Muscle layer of colon (tissue), 2 donors: ENCODE results near the gene OTOP2.

ENCODE experiments used
- H3K27ac ChIP-seq: one replicate; pipeline ENCODE4 v1.7.0; 2013; ENCODE audit warnings: low read depth, mild to moderate bottlenecking, low read length, moderate library complexity
- H3K27me3 ChIP-seq, 2 donors: one replicate each; pipeline ENCODE4 v1.7.0; 2013; ENCODE audit warnings: low read length in 2 of 2, mild to moderate bottlenecking in 2 of 2; ENCODE audit not compliant: insufficient read depth in 2 of 2, control insufficient read depth in 1 of 2
- H3K36me3 ChIP-seq: one replicate; pipeline ENCODE4 v1.7.0; 2013; ENCODE audit warnings: mild to moderate bottlenecking, low read length; ENCODE audit not compliant: insufficient read depth
- H3K4me1 ChIP-seq: one replicate; pipeline ENCODE4 v1.7.0; 2013; ENCODE audit warnings: mild to moderate bottlenecking, low read length; ENCODE audit not compliant: insufficient read depth
- H3K4me3 ChIP-seq, 2 donors: one replicate each; pipeline ENCODE4 v1.7.0; 2013; ENCODE audit warnings: low read length in 2 of 2, low read depth in 1 of 2, mild to moderate bottlenecking in 1 of 2, moderate library complexity in 1 of 2
- H3K9ac ChIP-seq: one replicate; pipeline ENCODE4 v1.7.0; 2013; ENCODE audit warnings: low read length
- H3K9me3 ChIP-seq: one replicate; pipeline ENCODE4 v1.7.0; 2013; ENCODE audit warnings: mild to moderate bottlenecking, low read length
- donor health status: abdominal sarcoma.
- donor health status: Adenocarcinoma of cecum.

Gene OTOP2

DNA sequence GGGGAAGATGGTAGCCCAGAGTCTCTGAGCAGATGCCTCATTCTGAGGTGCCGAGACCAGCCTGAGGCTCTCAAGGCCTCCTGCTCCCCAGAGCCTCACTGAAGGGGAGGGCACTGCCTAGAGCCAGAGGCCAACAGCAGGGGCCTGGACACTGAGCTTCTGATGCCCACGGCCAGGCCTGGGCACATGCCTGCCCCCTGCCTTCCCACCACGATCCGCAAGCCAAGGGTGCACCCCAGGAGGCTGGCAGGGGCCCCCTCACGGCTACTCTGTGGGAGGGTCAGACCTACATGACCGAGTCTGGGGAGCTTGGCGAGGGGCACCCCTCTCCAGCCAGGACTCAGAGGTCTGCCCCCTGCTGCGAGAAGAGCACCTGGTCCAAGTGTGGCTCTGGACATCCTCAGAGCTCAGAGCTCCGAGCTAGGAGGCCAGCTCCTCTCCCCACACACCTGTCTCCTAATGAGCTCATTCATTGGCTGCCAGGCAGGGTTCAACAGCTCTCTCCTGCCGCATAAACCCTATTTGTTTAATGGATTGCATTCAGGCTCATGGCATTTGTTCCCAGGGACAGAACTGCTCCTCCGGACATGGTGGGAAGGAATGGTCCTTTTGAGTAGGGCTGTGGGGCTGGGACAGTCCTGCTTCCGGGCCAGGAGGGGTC is 25.5 kb downstream of the OTOP2 start:
- Histone ChIP-seq H3K36me3 (no peaks in the 10 kb centered on the region), H3K9ac (no peak overlapping the region), H3K4me3 (no peak overlapping the region), H3K4me1 (no peaks in the 10 kb centered on the region), H3K9me3 (no peaks in the 10 kb centered on the region), H3K27me3 (peaks cover 0 to 21% of the 10 kb centered on the region in 2 donors), H3K27ac (no peak overlapping the region)

DNA sequence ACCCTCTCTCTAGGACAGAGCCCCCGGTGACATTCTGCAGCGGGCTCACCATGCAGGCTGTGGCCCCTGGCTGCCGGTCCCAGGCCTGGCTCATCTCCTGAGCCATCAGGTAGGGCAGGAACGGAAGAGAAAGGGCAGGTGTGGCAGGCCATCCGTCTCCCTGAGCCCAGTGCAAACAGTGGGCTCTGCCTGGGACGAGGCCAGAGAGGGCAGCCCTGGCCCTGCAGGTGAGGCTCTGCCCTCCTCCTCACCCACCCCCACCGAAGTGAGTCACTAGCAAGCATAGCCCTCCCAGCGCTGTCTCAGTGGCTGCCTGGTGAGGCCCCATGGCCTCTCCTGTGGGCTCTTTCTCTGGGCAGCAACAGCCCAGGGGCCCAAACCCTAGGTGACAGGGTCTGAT is 26.1 kb downstream of the OTOP2 start:
- Histone ChIP-seq H3K9me3 (no peaks in the 10 kb centered on the region), H3K27ac (no peak overlapping the region), H3K27me3 (peaks cover 0 to 21% of the 10 kb centered on the region in 2 donors), H3K9ac (no peak overlapping the region), H3K36me3 (no peaks in the 10 kb centered on the region), H3K4me3 (no peak overlapping the region), H3K4me1 (no peaks in the 10 kb centered on the region)

DNA sequence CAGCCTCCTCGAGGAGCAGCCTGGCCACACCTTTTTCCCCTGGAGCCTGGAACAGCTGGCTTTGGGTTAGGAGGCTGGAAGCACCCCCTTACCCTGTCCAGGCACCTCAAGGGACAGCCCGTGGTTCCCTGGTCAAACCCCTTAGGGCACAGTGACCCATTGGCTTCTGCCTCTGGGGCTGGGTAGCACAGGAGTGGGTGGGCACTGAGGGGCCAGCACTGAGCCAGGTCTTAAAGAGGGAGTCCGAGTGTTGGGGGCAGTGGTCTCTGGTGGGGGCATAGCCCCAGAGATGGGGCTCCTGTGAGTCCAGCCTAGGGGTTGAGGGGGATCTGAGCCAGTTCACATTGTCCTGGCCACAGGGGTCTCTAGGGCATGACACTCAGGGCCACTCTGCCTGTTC is 27.0 kb downstream of the OTOP2 start:
- Histone ChIP-seq H3K27ac (no peak overlapping the region), H3K4me1 (no peaks in the 10 kb centered on the region), H3K27me3 (peaks cover 0 to 21% of the 10 kb centered on the region in 2 donors), H3K9me3 (no peaks in the 10 kb centered on the region), H3K36me3 (no peaks in the 10 kb centered on the region), H3K9ac (no peak overlapping the region), H3K4me3 (no peak overlapping the region)

DNA sequence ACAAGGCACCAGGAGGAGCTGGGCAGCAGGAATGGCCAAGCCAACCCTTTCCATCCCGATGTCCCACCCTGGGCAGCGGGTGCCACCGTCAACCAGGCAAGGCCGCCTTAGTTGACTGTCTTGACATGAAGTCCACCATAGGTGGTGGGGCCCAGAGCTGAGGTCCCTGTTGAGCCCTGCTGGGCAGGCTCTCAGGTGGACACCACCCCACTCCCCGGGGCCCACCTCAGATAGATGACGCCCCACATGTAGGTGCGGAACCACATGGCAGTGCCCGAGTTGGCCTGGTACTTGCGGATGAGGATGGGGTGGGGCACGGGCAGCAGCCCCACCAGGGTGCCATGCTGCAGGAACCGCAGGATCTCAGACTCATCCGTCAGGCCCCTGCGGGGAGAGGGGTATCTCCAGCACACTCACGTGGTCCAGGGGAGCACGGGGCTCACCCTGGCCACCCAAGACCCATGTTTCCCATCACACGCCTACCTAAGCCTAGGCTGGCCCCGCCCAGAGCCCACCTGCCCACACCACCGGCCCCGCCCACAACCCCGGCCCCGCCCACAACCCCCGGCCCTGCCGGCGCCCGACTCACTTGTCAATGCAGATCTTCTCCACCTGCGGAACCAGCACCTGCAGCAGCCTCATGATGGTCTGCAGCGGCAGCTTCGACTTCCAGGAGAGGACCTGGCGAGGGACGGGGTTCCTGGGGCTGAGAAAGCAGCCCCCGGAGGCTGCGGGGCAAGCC is 27.8 kb downstream of the OTOP2 start:
- Histone ChIP-seq H3K4me1 (no peaks in the 10 kb centered on the region), H3K27me3 (peaks cover 0 to 21% of the 10 kb centered on the region in 2 donors), H3K4me3 (no peak overlapping the region), H3K9ac (no peak overlapping the region), H3K27ac (no peak overlapping the region), H3K9me3 (no peaks in the 10 kb centered on the region), H3K36me3 (no peaks in the 10 kb centered on the region)

DNA sequence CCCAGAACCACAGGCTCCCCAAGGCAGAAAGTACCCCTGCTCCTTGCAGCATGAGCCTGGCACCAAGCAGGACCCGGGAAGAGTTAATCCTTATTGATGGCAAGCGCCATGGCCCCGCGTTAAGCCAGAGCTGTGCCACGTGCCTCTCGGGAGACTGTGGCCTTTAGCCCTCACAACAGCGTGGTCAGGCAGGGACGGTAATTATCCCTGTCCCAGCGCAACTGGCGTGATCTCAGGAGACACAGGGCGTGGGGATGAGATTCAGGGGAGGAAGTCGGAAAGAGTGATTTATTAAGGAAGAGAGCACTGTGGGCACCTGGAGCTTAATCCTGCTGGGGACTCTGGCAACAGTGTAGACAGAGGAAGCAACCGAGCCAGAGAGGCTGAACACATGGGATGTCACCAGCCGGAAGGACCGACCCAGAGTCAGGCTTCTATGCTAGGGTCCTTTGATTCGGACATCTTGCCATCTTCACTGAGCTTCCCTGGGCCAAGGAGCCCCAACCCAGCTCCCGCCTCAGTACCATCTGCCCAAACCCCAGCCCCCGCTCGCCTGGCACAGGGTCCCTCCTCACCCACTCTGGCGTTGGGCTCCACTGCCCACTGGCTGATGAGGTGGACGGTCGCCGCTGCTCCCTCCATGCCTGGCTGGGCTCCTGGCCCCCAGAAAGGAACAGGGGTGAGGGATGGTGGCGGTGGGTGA is 28.5 kb downstream of the OTOP2 start:
- H3K4me3 ChIP-seq = no peak overlapping the region
- no peaks in the 10 kb centered on the region for H3K36me3 ChIP-seq
- H3K27ac ChIP-seq = no peak overlapping the region

DNA sequence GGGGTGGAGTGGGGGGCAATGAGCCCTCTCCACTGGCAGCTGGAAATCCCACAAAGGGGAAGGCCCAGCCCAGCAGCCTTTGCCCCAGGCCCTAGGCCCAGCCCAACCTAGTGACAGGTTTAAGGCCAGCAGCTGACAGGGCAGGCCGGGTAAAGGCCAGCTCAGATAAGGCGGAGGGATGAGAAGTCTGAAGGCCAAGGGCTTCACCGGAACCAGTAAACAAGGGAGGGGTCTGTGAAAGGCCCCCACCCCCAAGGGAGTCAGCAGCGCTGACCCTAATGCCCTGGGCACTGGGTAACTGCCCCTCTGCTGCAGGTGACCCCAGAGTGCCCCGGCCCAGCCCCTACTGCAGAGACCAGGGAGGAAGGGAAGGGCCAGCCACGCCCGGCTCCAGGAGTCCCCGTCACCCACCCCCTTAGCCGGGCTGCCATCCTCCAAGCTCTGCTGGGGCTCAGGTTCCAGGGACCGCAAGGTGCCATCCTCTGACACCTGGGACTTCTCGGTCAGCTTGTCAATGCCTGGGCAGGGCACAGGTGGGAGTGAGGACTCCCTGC is 29.1 kb downstream of the OTOP2 start:
- no peak overlapping the region for H3K27ac ChIP-seq
- H3K9me3 ChIP-seq = no peaks in the 10 kb centered on the region
- H3K36me3 ChIP-seq = no peaks in the 10 kb centered on the region
- no peak overlapping the region for H3K4me3 ChIP-seq
- no peaks in the 10 kb centered on the region for H3K4me1 ChIP-seq
- peaks cover 0 to 18% of the 10 kb centered on the region in 2 donors for H3K27me3 ChIP-seq
- no peak overlapping the region for H3K9ac ChIP-seq

More for the DNA sequence above, 28.5 kb downstream of the OTOP2 start:
- H3K9me3 ChIP-seq = no peaks in the 10 kb centered on the region
- no peak overlapping the region for H3K9ac ChIP-seq
- H3K4me1 ChIP-seq = no peaks in the 10 kb centered on the region
- H3K27me3 ChIP-seq = peaks cover 0 to 18% of the 10 kb centered on the region in 2 donors

DNA sequence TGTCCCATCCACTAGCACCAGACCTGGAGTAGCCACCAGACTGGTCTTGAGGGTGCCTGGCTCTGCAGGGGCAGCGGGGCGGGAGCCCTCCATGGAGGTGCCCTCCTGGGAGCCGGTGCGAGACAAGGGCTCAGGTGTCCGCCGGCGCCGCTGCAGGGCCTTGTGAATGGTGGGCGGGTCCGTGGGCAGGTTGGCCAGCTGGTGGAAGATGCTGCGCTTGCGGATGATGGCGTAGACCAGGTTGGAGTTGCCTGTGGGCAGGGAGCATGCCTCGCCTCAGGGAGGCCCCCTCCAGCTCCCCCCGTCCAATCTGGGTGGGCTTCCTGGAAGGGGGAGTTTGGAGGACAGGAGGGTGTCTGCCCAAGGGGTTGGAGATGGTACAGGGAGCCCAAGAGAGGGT is 30.0 kb downstream of the OTOP2 start:
- Histone ChIP-seq H3K27ac (no peak overlapping the region), H3K36me3 (no peaks in the 10 kb centered on the region), H3K9me3 (no peaks in the 10 kb centered on the region), H3K27me3 (peaks cover 0 to 18% of the 10 kb centered on the region in 2 donors), H3K9ac (no peak overlapping the region), H3K4me1 (no peaks in the 10 kb centered on the region), H3K4me3 (no peak overlapping the region)

DNA sequence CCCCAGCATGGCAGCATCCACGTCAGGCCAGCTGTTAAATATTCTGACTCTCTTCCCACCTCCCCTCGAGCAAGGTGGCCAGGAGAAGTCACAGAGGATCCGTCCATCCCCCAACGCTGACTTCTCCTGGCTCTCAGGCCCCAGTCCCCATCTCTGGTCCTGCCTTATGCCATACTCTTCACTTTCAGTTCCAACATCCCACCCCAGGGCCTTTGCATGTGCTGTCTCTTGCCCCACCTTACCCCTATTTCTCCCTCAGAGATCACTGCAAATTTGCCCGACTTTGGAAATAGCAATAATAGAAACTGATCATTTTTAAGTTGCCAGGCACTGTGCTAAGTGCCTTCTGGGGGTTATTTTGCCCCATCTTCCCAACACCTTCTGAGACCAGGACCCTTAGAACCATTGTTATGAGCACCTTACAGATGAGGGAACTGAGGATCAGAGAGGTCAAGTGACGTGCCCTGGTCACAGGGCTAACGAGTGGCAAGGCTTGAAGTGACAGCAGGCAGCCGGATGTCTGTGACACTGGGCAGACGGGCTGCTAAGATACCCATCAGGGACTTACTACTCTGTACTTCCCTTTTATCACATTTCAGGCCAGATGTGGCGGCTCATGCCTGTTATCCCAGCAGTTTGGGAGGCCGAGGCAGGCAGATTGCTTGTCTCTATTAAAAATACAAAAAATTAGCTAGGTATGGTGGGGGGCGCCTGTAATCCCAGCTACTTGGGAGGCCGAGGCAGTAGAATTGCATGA is 30.8 kb downstream of the OTOP2 start:
- Histone ChIP-seq H3K9me3 (no peaks in the 10 kb centered on the region), H3K9ac (no peak overlapping the region), H3K27me3 (peaks cover 0 to 18% of the 10 kb centered on the region in 2 donors), H3K4me1 (no peaks in the 10 kb centered on the region), H3K4me3 (no peak overlapping the region), H3K27ac (no peak overlapping the region), H3K36me3 (no peaks in the 10 kb centered on the region)

DNA sequence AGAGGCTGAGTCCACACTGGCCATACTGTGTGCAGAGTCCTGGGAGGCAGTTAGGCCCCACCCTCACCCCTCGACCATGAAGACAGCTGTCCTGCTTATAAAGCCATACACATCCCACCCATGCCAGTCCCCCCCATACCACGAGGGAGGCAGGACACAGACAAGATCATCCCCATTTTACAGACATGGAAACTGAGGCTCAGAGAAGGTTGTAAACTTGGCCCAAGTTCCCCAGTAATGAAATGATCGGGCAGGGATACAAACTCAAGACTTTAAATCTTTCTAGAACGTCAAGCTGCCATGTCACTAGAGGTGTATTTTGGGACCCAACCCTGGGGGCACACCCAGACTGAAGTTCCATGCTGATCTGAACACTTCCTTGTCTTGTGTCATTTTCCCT is 32.0 kb downstream of the OTOP2 start:
- Histone ChIP-seq H3K4me3 (no peak overlapping the region), H3K36me3 (no peaks in the 10 kb centered on the region), H3K27ac (no peak overlapping the region), H3K9ac (no peak overlapping the region), H3K9me3 (no peaks in the 10 kb centered on the region), H3K4me1 (no peaks in the 10 kb centered on the region), H3K27me3 (peaks cover 0 to 6% of the 10 kb centered on the region in 2 donors)

DNA sequence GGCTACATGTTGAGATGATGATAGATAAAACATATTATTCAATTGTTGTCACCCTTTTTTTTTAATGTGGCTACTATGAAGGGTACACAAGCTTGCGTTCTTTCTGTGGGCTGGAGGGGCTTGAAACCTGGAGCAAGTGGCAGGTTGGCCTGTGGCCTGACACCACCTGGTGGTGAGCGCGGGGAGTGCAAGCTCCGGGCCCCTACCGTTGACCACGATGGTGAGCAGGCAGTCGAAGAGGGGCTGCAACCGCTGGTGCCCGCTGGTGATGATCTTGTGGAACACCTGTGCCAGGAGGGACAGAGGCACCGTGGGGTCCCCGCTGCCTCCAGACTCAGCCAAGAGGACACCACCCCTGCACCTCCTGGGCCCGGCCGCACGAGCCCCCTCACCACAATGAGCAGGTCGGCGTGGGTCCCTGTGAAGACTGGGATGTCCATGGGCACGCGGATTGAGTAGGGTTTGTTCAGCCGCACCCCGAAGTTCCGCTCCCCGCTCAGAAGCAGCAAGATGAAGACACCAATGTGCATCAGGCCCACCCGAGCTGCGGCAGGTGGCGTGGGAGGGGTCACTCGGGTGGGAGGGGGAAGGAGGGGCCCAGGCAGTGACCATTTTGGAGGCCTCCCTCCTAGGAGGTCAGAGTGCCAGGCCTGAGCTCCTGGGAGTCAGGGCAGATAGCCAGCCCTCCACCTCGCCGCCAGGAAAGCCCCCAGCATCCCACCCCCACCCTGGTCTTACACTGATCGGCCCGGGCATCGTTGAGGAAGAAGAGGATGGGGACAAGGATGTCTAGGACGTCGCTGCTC is 34.1 kb downstream of the OTOP2 start:
- no peaks in the 10 kb centered on the region for H3K4me1 ChIP-seq
- no peaks in the 10 kb centered on the region for H3K36me3 ChIP-seq
- H3K4me3 ChIP-seq = no peak overlapping the region
- peaks cover 0 to 2% of the 10 kb centered on the region in 2 donors for H3K27me3 ChIP-seq
- no peak overlapping the region for H3K27ac ChIP-seq
- H3K9me3 ChIP-seq = no peaks in the 10 kb centered on the region
- H3K9ac ChIP-seq = no peak overlapping the region
